Naive thymus-derived CD4-positive, alpha-beta T cell (primary cell): ENCODE data around the gene POC1A. TPM values are rescaled to one million over a fixed set of nuclear protein-coding genes. Genes with fewer than 3 reads are reported as not detected.

Experiments used
- ATAC-seq: fragments of 150-1000 bp; cut with Tn5 transposase; 2 replicates; pipeline ENCODE4 v1.10.0; 2021; ENCODE audit warnings: mild to moderate bottlenecking, moderate library complexity
- CTCF ChIA-PET: fragments of 350-600 bp; sonication (Branson Sonifier 250); formaldehyde crosslinking; loops from one replicate; lab custom pipeline; 2021; ENCODE audit warnings: antibody characterized with exemption; lab: Charles Lee
- POLR2A ChIA-PET: fragments of 350-600 bp; sonication (Branson Sonifier 250); formaldehyde crosslinking; loops from one replicate; lab custom pipeline; 2021; ENCODE audit warnings: antibody characterized with exemption, inconsistent platforms; lab: Charles Lee
- DNase-seq, 9 donors: peaks; one replicate each; pipeline versions ENCODE4 v3.0.0 to v3.0.0-alpha.2; 2020 to 2022; ENCODE audit warnings: mixed read lengths in 1 of 9
- H3K27ac ChIP-seq: one replicate; pipeline ENCODE4 v1.7.0; 2013; ENCODE audit warnings: mild to moderate bottlenecking, low read depth, low read length, moderate library complexity
- H3K27me3 ChIP-seq, 2 donors: one replicate each; pipeline ENCODE4 v1.7.0; 2013; ENCODE audit warnings: low read length in 2 of 2, mild to moderate bottlenecking in 2 of 2, moderate library complexity in 2 of 2; ENCODE audit not compliant: control insufficient read depth in 2 of 2, insufficient read depth in 2 of 2
- H3K36me3 ChIP-seq, 3 experiments: 1 replicate in 2 of 3; 2 replicates in 1 of 3; pipeline ENCODE4 v1.7.0; 2013; ENCODE audit warnings: low read length in 3 of 3, mild to moderate bottlenecking in 3 of 3, moderate library complexity in 1 of 3; ENCODE audit not compliant: insufficient read depth in 3 of 3, control insufficient read depth in 2 of 3
- H3K4me1 ChIP-seq, 2 donors: one replicate each; pipeline ENCODE4 v1.7.0; 2013; ENCODE audit warnings: low read length in 2 of 2, mild to moderate bottlenecking in 2 of 2, moderate library complexity in 1 of 2; ENCODE audit not compliant: control insufficient read depth in 2 of 2, insufficient read depth in 2 of 2
- H3K4me3 ChIP-seq: 2 replicates; pipeline ENCODE4 v1.7.0; 2013; ENCODE audit warnings: mild to moderate bottlenecking, low read length
- H3K9me3 ChIP-seq, 3 experiments: 1 replicate in 2 of 3; 2 replicates in 1 of 3; pipeline ENCODE4 v1.7.0; 2013; ENCODE audit warnings: low read length in 3 of 3; ENCODE audit not compliant: control insufficient read depth in 2 of 3
- H3K27ac Mint-ChIP-seq, 9 donors: one replicate each; pipeline ENCODE4 v1.8.0; 2020 to 2022; ENCODE audit warnings: mixed read lengths in 9 of 9, mild to moderate bottlenecking in 8 of 9, moderate library complexity in 5 of 9, inconsistent platforms in 2 of 9
- H3K27me3 Mint-ChIP-seq, 5 donors: one replicate each; pipeline ENCODE4 v1.8.0; 2021 to 2022; ENCODE audit warnings: mixed read lengths in 5 of 5, mild to moderate bottlenecking in 1 of 5
- H3K36me3 Mint-ChIP-seq, 5 donors: one replicate each; pipeline ENCODE4 v1.8.0; 2020 to 2022; ENCODE audit warnings: mixed read lengths in 5 of 5, mild to moderate bottlenecking in 3 of 5, inconsistent platforms in 1 of 5
- H3K4me1 Mint-ChIP-seq, 7 donors: one replicate each; pipeline ENCODE4 v1.8.0; 2020 to 2022; ENCODE audit warnings: mixed read lengths in 7 of 7, mild to moderate bottlenecking in 3 of 7, inconsistent platforms in 1 of 7
- H3K4me3 Mint-ChIP-seq, 10 donors: one replicate each; pipeline ENCODE4 v1.8.0; 2020 to 2022; ENCODE audit warnings: mild to moderate bottlenecking in 10 of 10, mixed read lengths in 10 of 10, moderate library complexity in 6 of 10, inconsistent platforms in 2 of 10
- H3K9me3 Mint-ChIP-seq, 11 donors: one replicate each; pipeline ENCODE4 v1.8.0; 2020 to 2022; ENCODE audit warnings: mixed read lengths in 11 of 11, mild to moderate bottlenecking in 4 of 11, inconsistent platforms in 1 of 11, moderate library complexity in 1 of 11
- intact Hi-C, 2 donors: fragments of 100-400 bp; cut with micrococcal nuclease; formaldehyde crosslinking; loops; one replicate each; pipeline ENCODE4 v1.15.1; 2023
- polyA plus RNA-seq, 2 donors: library from polyadenylated mRNA; unstranded; fragments of 300-500 nt; fragmentation: Illumina TruSeq; gene quantifications; one replicate each; pipeline ENCODE4 v1.2.3, GENCODE V29; 2021
- total RNA-seq, 6 experiments: library from RNA in 5 of 6; stranded (reverse) in 5 of 6; gene quantifications; 1 replicate in 5 of 6; 2 replicates in 1 of 6; pipeline ENCODE4 v1.2.3 and lab custom pipeline; 2021 to 2026

The POC1A gene
- total and polyA plus RNA-seq, 7 experiments from 2014 or later, result 0.58 to 19.7 (median 1.3) TPM

DNA sequence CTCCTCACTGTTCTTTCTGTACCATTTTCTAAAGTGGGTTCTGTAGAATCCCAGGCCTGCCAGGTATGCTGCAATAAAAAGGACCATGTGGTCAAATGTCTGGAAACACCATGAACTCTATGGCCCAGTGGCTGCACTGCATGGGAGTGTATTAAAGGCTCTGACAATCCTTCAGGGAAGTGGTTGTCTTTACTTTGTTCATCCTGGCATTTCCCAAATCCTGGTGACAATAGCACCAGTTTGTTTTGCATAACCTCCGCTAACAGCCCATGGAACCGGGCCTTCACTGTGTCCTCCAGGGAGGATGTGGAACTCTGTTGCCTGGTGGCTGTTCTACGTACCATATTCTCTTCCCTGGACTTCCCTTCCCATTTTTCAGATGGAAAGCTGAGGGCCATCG, 86.7 kb downstream of the POC1A start:
- Histone ChIP-seq H3K27ac (no peak overlapping the region), H3K4me3 (no peak overlapping the region), H3K9me3 (no peaks in the 10 kb centered on the region), H3K4me1 (no peaks in the 10 kb centered on the region), H3K36me3 (no peaks in the 10 kb centered on the region), H3K27me3 (no peaks in the 10 kb centered on the region)
- ChIA-PET CTCF (interaction anchor here (1.6 kb wide), 1 partner anchor 66 kb away, joined by 4 read pairs; no protein-coding TSS in a partner anchor), POLR2A (no interaction called here)
- DNase-seq, result no peak
- Mint-ChIP-seq H3K27me3 (no peaks in the 10 kb centered on the region), H3K27ac (no peak overlapping the region), H3K9me3 (no peaks in the 10 kb centered on the region), H3K36me3 (no peaks in the 10 kb centered on the region), H3K4me1 (peaks cover 0 to 3% (median 0%) of the 10 kb centered on the region in 7 donors), H3K4me3 (no peak overlapping the region)
- ATAC-seq, result no peak
- intact Hi-C loops, result no loop called here

DNA sequence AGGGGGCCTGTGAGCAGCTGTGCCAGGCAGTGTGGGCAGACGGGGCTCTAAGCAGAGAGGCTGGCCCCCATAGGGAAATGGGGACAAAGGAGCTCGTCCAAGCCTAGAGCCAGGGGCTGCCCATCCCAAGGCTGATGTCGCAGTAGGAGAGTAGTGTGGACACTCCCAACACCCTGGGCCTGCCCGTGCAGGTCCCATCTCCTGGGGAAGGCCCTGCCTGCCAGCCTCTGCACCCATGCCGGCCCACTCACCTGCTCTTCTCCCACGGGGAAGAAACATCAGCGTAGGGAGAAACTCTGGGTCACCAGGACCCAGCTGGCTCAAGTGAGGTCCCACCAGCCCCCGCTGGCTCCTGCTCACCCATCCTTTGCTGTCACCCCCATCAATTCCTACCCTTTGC, 87.2 kb downstream of the POC1A start:
- Mint-ChIP-seq H3K4me1 (peaks cover 0 to 3% (median 0%) of the 10 kb centered on the region in 7 donors), H3K9me3 (no peaks in the 10 kb centered on the region), H3K36me3 (no peaks in the 10 kb centered on the region), H3K27me3 (no peaks in the 10 kb centered on the region), H3K27ac (no peak overlapping the region), H3K4me3 (no peak overlapping the region)
- Histone ChIP-seq H3K4me1 (no peaks in the 10 kb centered on the region), H3K27ac (no peak overlapping the region), H3K9me3 (no peaks in the 10 kb centered on the region), H3K36me3 (no peaks in the 10 kb centered on the region), H3K27me3 (no peaks in the 10 kb centered on the region), H3K4me3 (no peak overlapping the region)
- POLR2A ChIA-PET, result no interaction called here
- DNase-seq (no peak), ATAC-seq (no peak)
- CTCF ChIA-PET, result interaction anchor here (1.6 kb wide), 1 partner anchor 66 kb away, joined by 4 read pairs; no protein-coding TSS in a partner anchor
- intact Hi-C loops, result no loop called here

DNA sequence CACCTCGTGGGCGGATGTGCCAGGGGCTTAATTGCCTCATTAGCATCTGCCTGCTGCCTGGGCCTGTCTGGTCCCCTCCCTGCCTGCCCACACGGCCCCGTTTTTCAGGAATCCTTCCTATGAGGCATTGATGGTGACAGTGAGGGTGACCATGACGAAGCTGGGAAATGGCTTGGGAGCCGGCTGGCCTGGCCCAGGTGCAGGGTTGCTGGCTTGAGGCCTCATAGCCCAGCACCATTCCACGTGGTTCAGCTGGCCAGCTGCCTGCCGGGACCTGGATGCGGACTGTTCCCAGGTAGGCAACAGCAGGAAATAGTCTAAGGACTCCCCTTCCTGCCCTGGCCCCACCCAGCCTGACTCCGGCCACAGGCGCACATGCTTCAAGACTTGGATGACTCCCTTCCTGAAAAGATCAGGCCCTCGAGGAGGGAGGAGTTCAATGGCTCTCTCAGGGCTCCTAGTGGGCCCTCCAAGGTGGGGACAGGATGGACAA, 88.9 kb downstream of the POC1A start:
- Histone ChIP-seq H3K9me3 (no peaks in the 10 kb centered on the region), H3K27me3 (no peaks in the 10 kb centered on the region), H3K27ac (no peak overlapping the region), H3K4me3 (no peak overlapping the region), H3K36me3 (no peaks in the 10 kb centered on the region), H3K4me1 (no peaks in the 10 kb centered on the region)
- DNase-seq (no peak), ATAC-seq (no peak)
- Mint-ChIP-seq H3K27me3 (no peaks in the 10 kb centered on the region), H3K4me3 (no peak overlapping the region), H3K36me3 (no peaks in the 10 kb centered on the region), H3K4me1 (peaks cover 0 to 2% (median 0%) of the 10 kb centered on the region in 7 donors), H3K27ac (no peak overlapping the region), H3K9me3 (no peaks in the 10 kb centered on the region)
- CTCF ChIA-PET, result no interaction called here
- POLR2A ChIA-PET, result interaction anchor here (0.7 kb wide), 1 partner anchor 69 kb away, joined by 3 read pairs; no protein-coding TSS in a partner anchor
- intact Hi-C loops, result no loop called here

DNA sequence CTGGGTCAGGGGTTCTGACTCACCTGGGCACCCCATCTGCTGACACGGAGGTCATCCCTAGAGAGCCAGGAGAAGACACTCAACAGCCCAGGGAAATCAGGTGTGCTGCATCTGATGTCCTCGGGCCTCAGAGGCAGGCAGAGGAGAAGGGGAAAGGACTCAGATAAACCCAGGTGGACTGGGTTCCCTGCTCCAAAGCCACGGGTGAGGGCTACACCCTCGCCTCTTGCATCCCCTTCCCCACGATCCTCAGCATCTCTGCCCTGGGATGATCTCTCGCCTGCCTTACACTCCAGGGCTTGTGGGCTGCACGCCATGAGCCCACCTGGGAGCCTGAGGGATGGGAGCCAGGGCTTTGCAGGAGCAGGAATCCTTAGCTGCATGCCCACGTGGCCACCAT, 89.7 kb downstream of the POC1A start:
- Histone ChIP-seq H3K4me3 (no peak overlapping the region), H3K27ac (no peak overlapping the region), H3K36me3 (no peaks in the 10 kb centered on the region), H3K27me3 (no peaks in the 10 kb centered on the region), H3K9me3 (no peaks in the 10 kb centered on the region), H3K4me1 (no peaks in the 10 kb centered on the region)
- no peak for DNase-seq
- no peaks in the 10 kb centered on the region for H3K36me3 Mint-ChIP-seq
- no peak overlapping the region for H3K27ac Mint-ChIP-seq
- no peak overlapping the region for H3K4me3 Mint-ChIP-seq
- ChIA-PET CTCF (no interaction called here), POLR2A (interaction anchor here (0.7 kb wide), 1 partner anchor 69 kb away, joined by 3 read pairs; no protein-coding TSS in a partner anchor)
- intact Hi-C loops, result no loop called here
- no peaks in the 10 kb centered on the region for H3K27me3 Mint-ChIP-seq
- peaks cover 0 to 2% (median 0%) of the 10 kb centered on the region in 7 donors for H3K4me1 Mint-ChIP-seq
- ATAC-seq, result no peak
- H3K9me3 Mint-ChIP-seq, result no peaks in the 10 kb centered on the region

DNA sequence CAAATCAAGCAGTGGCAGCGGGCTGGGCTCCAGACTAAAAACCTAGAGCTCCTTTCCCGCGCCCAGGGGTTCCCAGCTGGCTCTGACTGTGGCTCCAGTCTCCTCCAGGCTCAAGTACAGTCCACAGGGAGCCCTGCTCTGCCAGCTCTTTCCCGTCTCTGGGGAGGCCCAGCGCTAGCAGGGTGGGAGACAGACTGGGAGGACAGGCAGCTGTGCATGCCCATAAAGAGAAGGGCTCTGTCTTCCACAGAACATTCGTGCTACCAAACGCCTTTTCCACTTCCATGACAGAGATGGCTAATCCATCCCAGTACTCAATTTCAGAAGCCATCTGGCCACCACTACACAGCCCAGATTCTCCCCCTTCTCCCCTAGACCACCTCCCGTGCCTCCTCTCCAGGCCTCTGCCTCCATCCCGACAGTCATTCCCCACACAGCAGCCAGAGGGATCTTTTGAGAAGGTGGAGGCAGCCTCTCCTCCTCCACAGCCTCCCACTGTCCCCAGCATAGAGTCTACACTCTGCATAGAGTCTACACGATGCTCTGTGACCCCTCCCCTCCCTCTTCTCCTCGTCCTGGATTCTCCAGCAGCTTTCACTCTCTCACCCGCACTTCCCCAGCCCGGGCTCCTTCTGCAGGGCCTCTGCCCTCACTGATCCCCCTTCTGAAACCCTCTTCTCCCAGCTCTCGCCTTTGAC, 91.0 kb downstream of the POC1A start:
- Mint-ChIP-seq H3K9me3 (no peaks in the 10 kb centered on the region), H3K4me1 (peaks cover 0 to 4% (median 0%) of the 10 kb centered on the region in 7 donors), H3K27ac (peak overlapping the region in 1 of 9 donors; percentile 48), H3K4me3 (no peak overlapping the region), H3K27me3 (no peaks in the 10 kb centered on the region), H3K36me3 (no peaks in the 10 kb centered on the region)
- Histone ChIP-seq H3K27me3 (no peaks in the 10 kb centered on the region), H3K4me3 (no peak overlapping the region), H3K4me1 (no peaks in the 10 kb centered on the region), H3K9me3 (no peaks in the 10 kb centered on the region), H3K36me3 (no peaks in the 10 kb centered on the region), H3K27ac (no peak overlapping the region)
- intact Hi-C loops, result no loop called here
- DNase-seq (no peak), ATAC-seq (no peak)
- POLR2A ChIA-PET, result no interaction called here
- CTCF ChIA-PET, result no interaction called here

DNA sequence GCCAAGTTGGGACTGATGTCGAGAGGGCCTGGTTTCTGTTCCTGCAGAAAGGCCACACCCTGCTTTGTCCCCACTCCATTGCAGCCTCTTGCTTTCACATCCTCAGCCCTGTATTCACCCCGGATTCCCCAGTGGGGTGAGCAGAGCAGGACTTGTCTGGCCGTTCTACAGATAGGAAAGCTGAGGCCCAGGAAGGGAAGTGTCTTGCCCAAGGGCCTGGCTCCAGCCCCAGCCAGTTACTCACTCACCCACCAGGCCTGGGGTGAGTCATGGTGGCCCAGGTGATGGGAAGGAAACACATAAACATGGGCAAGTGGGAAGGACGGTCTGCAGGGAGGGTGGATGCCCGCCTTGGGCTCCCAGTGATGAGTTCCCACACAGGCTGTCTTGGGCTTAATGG, 91.7 kb downstream of the POC1A start:
- no peaks in the 10 kb centered on the region for H3K36me3 Mint-ChIP-seq
- peak; percentile 80 for ATAC-seq
- intact Hi-C loops, result no loop called here
- H3K36me3 ChIP-seq, result no peaks in the 10 kb centered on the region
- DNase-seq, result no peak
- peaks cover 5% of the 10 kb centered on the region in 2 donors for H3K4me1 ChIP-seq
- ChIA-PET POLR2A (no interaction called here), CTCF (no interaction called here)
- no peaks in the 10 kb centered on the region for H3K9me3 Mint-ChIP-seq
- no peaks in the 10 kb centered on the region for H3K27me3 Mint-ChIP-seq
- peaks cover 0 to 6% (median 0%) of the 10 kb centered on the region in 7 donors for H3K4me1 Mint-ChIP-seq
- H3K27ac ChIP-seq, result no peak overlapping the region
- H3K4me3 Mint-ChIP-seq, result no peak overlapping the region
- H3K4me3 ChIP-seq, result no peak overlapping the region
- H3K27ac Mint-ChIP-seq, result no peak overlapping the region
- H3K27me3 ChIP-seq, result no peaks in the 10 kb centered on the region
- H3K9me3 ChIP-seq, result no peaks in the 10 kb centered on the region
